HG02938 (cell line): ENCODE measurements around the gene STAG1.
"Not testable (repeated sequence)": the region's sequence is repeated elsewhere in the genome, so short reads cannot be mapped to it uniquely, and the experiment has no call there.

Experiments used
- ATAC-seq: cut with Tn5 transposase; IDR thresholded peaks from one replicate; pipeline ENCODE4 v1.9.1; 2021; ENCODE audit warnings: mild to moderate bottlenecking, moderate library complexity; ENCODE audit not compliant: unreplicated experiment

The STAG1 gene

GRCh38 chr3:136518102-136518501 is 234.1 kb downstream of the STAG1 start:
- no peak for ATAC-seq

GRCh38 chr3:136516656-136517055 is 235.5 kb downstream of the STAG1 start:
- no peak for ATAC-seq

GRCh38 chr3:136516095-136516494 is 236.1 kb downstream of the STAG1 start:
- ATAC-seq: no peak

- ATAC-seq: not testable (repeated sequence)
Measured at GRCh38 chr3:136514533-136514932, 237.6 kb downstream of the STAG1 start.

- no peak for ATAC-seq
Measured at GRCh38 chr3:136513367-136513766, 238.8 kb downstream of the STAG1 start.

GRCh38 chr3:136512381-136512780 is 239.8 kb downstream of the STAG1 start:
- no peak for ATAC-seq

- ATAC-seq: no peak
Measured at GRCh38 chr3:136505676-136506075, 246.5 kb downstream of the STAG1 start.

GRCh38 chr3:136503056-136503455 is 249.1 kb downstream of the STAG1 start:
- no peak for ATAC-seq

GRCh38 chr3:136498919-136499447 is 253.2 kb downstream of the STAG1 start:
- ATAC-seq: no peak

GRCh38 chr3:136495213-136495612 is 257.0 kb downstream of the STAG1 start:
- no peak for ATAC-seq

- no peak for ATAC-seq
Measured at GRCh38 chr3:136490646-136491405, 261.4 kb downstream of the STAG1 start.

- no peak for ATAC-seq
Measured at GRCh38 chr3:136485777-136486176, 266.4 kb downstream of the STAG1 start.

GRCh38 chr3:136476280-136476679 is 275.9 kb downstream of the STAG1 start:
- ATAC-seq: no peak

GRCh38 chr3:136474876-136475275 is 277.3 kb downstream of the STAG1 start:
- ATAC-seq: not testable (repeated sequence)

GRCh38 chr3:136473716-136474326 is 278.4 kb downstream of the STAG1 start:
- no peak for ATAC-seq

GRCh38 chr3:136465296-136465695 is 286.9 kb downstream of the STAG1 start:
- no peak for ATAC-seq

- no peak for ATAC-seq
Measured at GRCh38 chr3:136464502-136464901, 287.7 kb downstream of the STAG1 start.

GRCh38 chr3:136463170-136463569 is 289.0 kb downstream of the STAG1 start:
- no peak for ATAC-seq

GRCh38 chr3:136457793-136458192 is 294.4 kb downstream of the STAG1 start:
- no peak for ATAC-seq

- no peak for ATAC-seq
Measured at GRCh38 chr3:136456196-136456595, 296.0 kb downstream of the STAG1 start.

GRCh38 chr3:136444581-136444980 is 307.6 kb downstream of the STAG1 start:
- no peak for ATAC-seq

GRCh38 chr3:136437043-136437442 is 315.1 kb downstream of the STAG1 start:
- no peak for ATAC-seq
